A549 (cell line): ENCODE measurements around the gene ATP11A.

Source experiments
- MAFK ChIP-seq: fragments of 450-650 bp; IDR thresholded peaks from 2 replicates; pipeline ENCODE4 v1.6.1; 2014; ENCODE audit not compliant: partially characterized antibody
- POLR2A ChIP-seq: IDR thresholded peaks from 2 replicates; pipeline ENCODE4 v1.6.1; 2012; ENCODE audit warnings: mild to moderate bottlenecking, low read length
- RFX5 ChIP-seq: fragments of 450-650 bp; IDR thresholded peaks from 2 replicates; pipeline ENCODE4 v1.7.1; 2014; ENCODE audit warnings: antibody characterized with exemption, mild to moderate bottlenecking, moderate library complexity
- RNF2 ChIP-seq: fragments of 200-600 bp; sonication (generic); IDR thresholded peaks from 2 replicates; pipeline ENCODE4 v1.6.1; 2016; ENCODE audit warnings: low read depth, mild to moderate bottlenecking, antibody characterized with exemption, moderate library complexity, borderline replicate concordance
- TF ChIP-seq, protein P1 (sequence below): fragments of >200 bp; sonication (Bioruptor Twin); formaldehyde crosslinking; IDR thresholded peaks from 3 replicates; pipeline ENCODE4 v1.5.1; 2016
- TF ChIP-seq, protein P2 (sequence below): IDR thresholded peaks from 2 replicates; pipeline ENCODE4 v1.6.1; 2012
- TF ChIP-seq, protein P3 (sequence below): fragments of 200-600 bp; sonication (generic); IDR thresholded peaks from 2 replicates; pipeline ENCODE4 v1.6.1; 2016; ENCODE audit warnings: antibody characterized with exemption, mild to moderate bottlenecking, moderate library complexity

DNA sequence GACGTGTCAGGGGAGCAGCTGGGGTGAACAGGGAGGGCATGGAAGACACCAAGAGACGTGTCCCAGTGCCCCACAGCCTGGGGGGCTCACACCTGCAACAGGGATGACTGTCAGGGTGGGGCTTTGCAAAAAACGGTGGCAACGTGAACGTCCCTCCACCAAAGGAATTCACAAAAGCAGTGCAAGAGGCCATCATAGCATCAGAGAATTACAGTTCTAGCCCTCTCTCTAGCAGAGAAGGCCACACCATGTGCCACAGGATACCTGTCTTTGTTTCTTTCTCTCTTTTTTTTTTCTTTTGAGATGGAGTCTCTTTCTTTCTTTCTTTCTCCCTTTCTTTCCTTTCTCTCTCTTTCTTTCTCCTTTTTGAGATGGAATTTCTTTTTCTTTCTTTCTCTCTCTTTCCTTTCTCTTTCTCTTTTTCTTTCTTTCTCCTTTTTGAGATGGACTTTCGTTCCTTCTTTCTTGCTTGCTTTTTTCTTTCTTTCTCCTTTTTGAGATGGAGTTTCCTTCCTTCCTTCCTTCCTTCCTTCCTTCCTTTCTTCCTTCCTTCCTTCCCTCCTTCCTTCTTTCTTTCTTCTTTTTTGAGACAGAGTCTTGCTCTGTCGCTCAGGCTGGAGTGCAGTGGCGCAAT, 17.1 kb upstream of the ATP11A start:
- no peak for TF ChIP-seq RNF2
- no peak for TF ChIP-seq MAFK
- TF ChIP-seq, protein P1, sequence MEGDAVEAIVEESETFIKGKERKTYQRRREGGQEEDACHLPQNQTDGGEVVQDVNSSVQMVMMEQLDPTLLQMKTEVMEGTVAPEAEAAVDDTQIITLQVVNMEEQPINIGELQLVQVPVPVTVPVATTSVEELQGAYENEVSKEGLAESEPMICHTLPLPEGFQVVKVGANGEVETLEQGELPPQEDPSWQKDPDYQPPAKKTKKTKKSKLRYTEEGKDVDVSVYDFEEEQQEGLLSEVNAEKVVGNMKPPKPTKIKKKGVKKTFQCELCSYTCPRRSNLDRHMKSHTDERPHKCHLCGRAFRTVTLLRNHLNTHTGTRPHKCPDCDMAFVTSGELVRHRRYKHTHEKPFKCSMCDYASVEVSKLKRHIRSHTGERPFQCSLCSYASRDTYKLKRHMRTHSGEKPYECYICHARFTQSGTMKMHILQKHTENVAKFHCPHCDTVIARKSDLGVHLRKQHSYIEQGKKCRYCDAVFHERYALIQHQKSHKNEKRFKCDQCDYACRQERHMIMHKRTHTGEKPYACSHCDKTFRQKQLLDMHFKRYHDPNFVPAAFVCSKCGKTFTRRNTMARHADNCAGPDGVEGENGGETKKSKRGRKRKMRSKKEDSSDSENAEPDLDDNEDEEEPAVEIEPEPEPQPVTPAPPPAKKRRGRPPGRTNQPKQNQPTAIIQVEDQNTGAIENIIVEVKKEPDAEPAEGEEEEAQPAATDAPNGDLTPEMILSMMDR = no peak
- TF ChIP-seq, protein P2, sequence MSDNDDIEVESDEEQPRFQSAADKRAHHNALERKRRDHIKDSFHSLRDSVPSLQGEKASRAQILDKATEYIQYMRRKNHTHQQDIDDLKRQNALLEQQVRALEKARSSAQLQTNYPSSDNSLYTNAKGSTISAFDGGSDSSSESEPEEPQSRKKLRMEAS = no peak
- TF ChIP-seq RFX5 = no peak
- TF ChIP-seq POLR2A = no peak
- TF ChIP-seq, protein P3, sequence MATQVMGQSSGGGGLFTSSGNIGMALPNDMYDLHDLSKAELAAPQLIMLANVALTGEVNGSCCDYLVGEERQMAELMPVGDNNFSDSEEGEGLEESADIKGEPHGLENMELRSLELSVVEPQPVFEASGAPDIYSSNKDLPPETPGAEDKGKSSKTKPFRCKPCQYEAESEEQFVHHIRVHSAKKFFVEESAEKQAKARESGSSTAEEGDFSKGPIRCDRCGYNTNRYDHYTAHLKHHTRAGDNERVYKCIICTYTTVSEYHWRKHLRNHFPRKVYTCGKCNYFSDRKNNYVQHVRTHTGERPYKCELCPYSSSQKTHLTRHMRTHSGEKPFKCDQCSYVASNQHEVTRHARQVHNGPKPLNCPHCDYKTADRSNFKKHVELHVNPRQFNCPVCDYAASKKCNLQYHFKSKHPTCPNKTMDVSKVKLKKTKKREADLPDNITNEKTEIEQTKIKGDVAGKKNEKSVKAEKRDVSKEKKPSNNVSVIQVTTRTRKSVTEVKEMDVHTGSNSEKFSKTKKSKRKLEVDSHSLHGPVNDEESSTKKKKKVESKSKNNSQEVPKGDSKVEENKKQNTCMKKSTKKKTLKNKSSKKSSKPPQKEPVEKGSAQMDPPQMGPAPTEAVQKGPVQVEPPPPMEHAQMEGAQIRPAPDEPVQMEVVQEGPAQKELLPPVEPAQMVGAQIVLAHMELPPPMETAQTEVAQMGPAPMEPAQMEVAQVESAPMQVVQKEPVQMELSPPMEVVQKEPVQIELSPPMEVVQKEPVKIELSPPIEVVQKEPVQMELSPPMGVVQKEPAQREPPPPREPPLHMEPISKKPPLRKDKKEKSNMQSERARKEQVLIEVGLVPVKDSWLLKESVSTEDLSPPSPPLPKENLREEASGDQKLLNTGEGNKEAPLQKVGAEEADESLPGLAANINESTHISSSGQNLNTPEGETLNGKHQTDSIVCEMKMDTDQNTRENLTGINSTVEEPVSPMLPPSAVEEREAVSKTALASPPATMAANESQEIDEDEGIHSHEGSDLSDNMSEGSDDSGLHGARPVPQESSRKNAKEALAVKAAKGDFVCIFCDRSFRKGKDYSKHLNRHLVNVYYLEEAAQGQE = no peak
